Keratinocyte (primary cell): ENCODE measurements around the gene HSP90AA1. TPM values are rescaled to one million over a fixed set of nuclear protein-coding genes. Genes with fewer than 3 reads are reported as not detected.

Experiments
- DNase-seq: peaks from one replicate; pipeline ENCODE4 v3.0.0-alpha.2; 2011; ENCODE audit warnings: low read depth, missing footprints, low spot score
- FAIRE-seq: peaks from 2 replicates; lab custom pipeline; 2011; peaks lifted over from hg19 to GRCh38; lab: Jason Lieb, UNC
- H2AFZ ChIP-seq: 2 replicates; pipeline ENCODE4 v1.6.0; 2012; ENCODE audit warnings: low read length, control low read depth, inconsistent platforms; ENCODE audit not compliant: control insufficient read depth
- H3K27ac ChIP-seq: 2 replicates; pipeline ENCODE4 v1.5.1; 2011; ENCODE audit warnings: low read length; ENCODE audit not compliant: control insufficient read depth, insufficient read depth
- H3K27me3 ChIP-seq: 3 replicates; pipeline ENCODE4 v1.6.0; 2011; ENCODE audit warnings: low read length; ENCODE audit not compliant: control insufficient read depth, insufficient read depth; ENCODE audit errors: extremely low read depth
- H3K36me3 ChIP-seq, 2 experiments: 2 replicates in 1 of 2; 3 replicates in 1 of 2; pipeline ENCODE4 v1.5.1; 2011; ENCODE audit warnings: low read length in 2 of 2, mild to moderate bottlenecking in 1 of 2; ENCODE audit not compliant: control insufficient read depth in 2 of 2, insufficient read depth in 2 of 2; ENCODE audit errors: extremely low read depth in 1 of 2
- H3K4me1 ChIP-seq: 3 replicates; pipeline ENCODE4 v1.5.1; 2011; ENCODE audit warnings: low read length; ENCODE audit not compliant: control insufficient read depth, insufficient read depth; ENCODE audit errors: extremely low read depth
- H3K4me2 ChIP-seq: 3 replicates; pipeline ENCODE4 v1.6.0; 2011; ENCODE audit warnings: low read depth, low read length; ENCODE audit not compliant: control insufficient read depth, insufficient read depth; ENCODE audit errors: extremely low read depth
- H3K4me3 ChIP-seq, 3 experiments: fragments of 200-600 bp in 1 of 3; sonication (generic) in 1 of 3; 2 replicates in 2 of 3; 3 replicates in 1 of 3; pipeline ENCODE4 v1.5.1; 2011 to 2016; ENCODE audit warnings: low read length in 3 of 3, mild to moderate bottlenecking in 3 of 3, control low read depth in 2 of 3, inconsistent platforms in 1 of 3, low read depth in 1 of 3, mixed read lengths in 1 of 3, mixed run types in 1 of 3, moderate library complexity in 1 of 3; ENCODE audit not compliant: control insufficient read depth in 2 of 3, insufficient read depth in 2 of 3; ENCODE audit errors: extremely low read depth in 1 of 3
- H3K79me2 ChIP-seq: 2 replicates; pipeline ENCODE4 v1.6.0; 2012; ENCODE audit warnings: low read length; ENCODE audit not compliant: control insufficient read depth, insufficient read depth
- H3K9ac ChIP-seq: 3 replicates; pipeline ENCODE4 v1.6.0; 2011; ENCODE audit warnings: low read length; ENCODE audit not compliant: control insufficient read depth, insufficient read depth; ENCODE audit errors: extremely low read depth
- H3K9me1 ChIP-seq: 3 replicates; pipeline ENCODE4 v1.6.0; 2011; ENCODE audit warnings: low read length; ENCODE audit not compliant: control insufficient read depth, insufficient read depth; ENCODE audit errors: extremely low read depth
- H3K9me3 ChIP-seq: 2 replicates; pipeline ENCODE4 v1.5.1; 2012; ENCODE audit warnings: low read depth, low read length; ENCODE audit not compliant: control insufficient read depth
- H4K20me1 ChIP-seq: 3 replicates; pipeline ENCODE4 v1.6.0; 2011; ENCODE audit warnings: low read length; ENCODE audit not compliant: control insufficient read depth, insufficient read depth; ENCODE audit errors: extremely low read depth
- EZH2 ChIP-seq: IDR thresholded peaks from one replicate; pipeline ENCODE4 v1.6.1; 2012; ENCODE audit warnings: inconsistent platforms, mild to moderate bottlenecking, low read length, moderate library complexity
- dilution Hi-C: fragments of 300-500 bp; cut with MboI; formaldehyde crosslinking; loops from one replicate; pipeline ENCODE4 v1.7.0; 2020; ENCODE audit warnings: low sequenced_read_pairs; ENCODE audit not compliant: extremely low pct_ligation_motif_present
- polyA plus RNA-seq, 5 experiments: library from polyadenylated mRNA; depleted of rRNA in 3 of 5; stranded (reverse) in 3 of 5; stranded (forward) in 1 of 5; unstranded in 1 of 5; fragments of >200 nt; gene quantifications; 1 replicate in 1 of 5; 2 replicates in 3 of 5; 3 replicates in 1 of 5; pipeline versions ENCODE4 v1.2.1 to v1.2.3, GENCODE V29; 2011 to 2012; ENCODE audit warnings: missing spikeins in 2 of 5, low read depth in 1 of 5, low replicate concordance in 1 of 5
- TF ChIP-seq, protein P1 (sequence below), 3 experiments: IDR thresholded peaks in 1 of 3; conservative IDR thresholded peaks in 1 of 3; optimal IDR thresholded peaks in 1 of 3; 2 replicates in 2 of 3; 3 replicates in 1 of 3; pipeline versions ENCODE3 to v1.5.1; 2011; ENCODE audit warnings: low read length in 3 of 3, mild to moderate bottlenecking in 3 of 3, moderate library complexity in 2 of 3, control low read depth in 1 of 3, inconsistent platforms in 1 of 3; ENCODE audit not compliant: insufficient read depth in 2 of 3; ENCODE audit errors: extremely low read depth in 1 of 3

Gene HSP90AA1
- polyA plus RNA-seq, 1 donor (not counting 4 experiments of a cell fraction or from before 2014, with no cell fraction given): 898 TPM

DNA sequence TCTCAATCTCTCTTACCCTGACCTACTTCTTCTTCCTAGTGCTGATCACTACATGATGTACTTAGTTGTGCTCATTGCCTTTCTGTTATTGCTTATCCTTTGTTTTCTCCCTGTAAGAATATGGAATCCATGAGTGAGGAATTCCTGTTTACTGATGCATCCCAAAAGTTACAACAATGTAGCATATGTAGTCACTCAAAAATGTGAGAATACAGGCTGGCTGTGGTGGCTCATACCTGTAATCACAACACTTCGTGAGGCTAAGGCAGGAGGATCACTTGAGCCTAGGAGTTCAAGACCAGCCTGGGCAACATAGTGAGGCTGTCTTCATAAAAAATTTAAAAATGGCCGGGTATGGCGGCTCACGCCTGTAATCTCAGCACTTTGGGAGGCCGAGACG, 44.9 kb upstream of the HSP90AA1 start:
- DNase-seq (no peak), FAIRE-seq (no peak)
- no peak overlapping the region for H2AFZ ChIP-seq
- H3K9me3 ChIP-seq: no peaks in the 10 kb centered on the region
- no peak overlapping the region for H3K4me2 ChIP-seq
- peaks cover 0 to 5% of the 10 kb centered on the region in 2 experiments for H3K36me3 ChIP-seq
- no peak overlapping the region for H3K9ac ChIP-seq
- TF ChIP-seq, protein P1, sequence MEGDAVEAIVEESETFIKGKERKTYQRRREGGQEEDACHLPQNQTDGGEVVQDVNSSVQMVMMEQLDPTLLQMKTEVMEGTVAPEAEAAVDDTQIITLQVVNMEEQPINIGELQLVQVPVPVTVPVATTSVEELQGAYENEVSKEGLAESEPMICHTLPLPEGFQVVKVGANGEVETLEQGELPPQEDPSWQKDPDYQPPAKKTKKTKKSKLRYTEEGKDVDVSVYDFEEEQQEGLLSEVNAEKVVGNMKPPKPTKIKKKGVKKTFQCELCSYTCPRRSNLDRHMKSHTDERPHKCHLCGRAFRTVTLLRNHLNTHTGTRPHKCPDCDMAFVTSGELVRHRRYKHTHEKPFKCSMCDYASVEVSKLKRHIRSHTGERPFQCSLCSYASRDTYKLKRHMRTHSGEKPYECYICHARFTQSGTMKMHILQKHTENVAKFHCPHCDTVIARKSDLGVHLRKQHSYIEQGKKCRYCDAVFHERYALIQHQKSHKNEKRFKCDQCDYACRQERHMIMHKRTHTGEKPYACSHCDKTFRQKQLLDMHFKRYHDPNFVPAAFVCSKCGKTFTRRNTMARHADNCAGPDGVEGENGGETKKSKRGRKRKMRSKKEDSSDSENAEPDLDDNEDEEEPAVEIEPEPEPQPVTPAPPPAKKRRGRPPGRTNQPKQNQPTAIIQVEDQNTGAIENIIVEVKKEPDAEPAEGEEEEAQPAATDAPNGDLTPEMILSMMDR (optimal IDR thresholded peaks at IDR 0.05 in 1 of 3, IDR thresholded peaks at IDR 0.05 in 1 of 3, conservative IDR thresholded peaks at IDR 0.05 in 1 of 3; ENCODE audit: extremely low read depth in 1 of 3, insufficient read depth in 2 of 3, low read length in 3 of 3): no peak
- TF ChIP-seq EZH2: no peak
- no peak overlapping the region for H3K4me3 ChIP-seq
- no peaks in the 10 kb centered on the region for H3K4me1 ChIP-seq
- H4K20me1 ChIP-seq: no peaks in the 10 kb centered on the region
- no peaks in the 10 kb centered on the region for H3K27me3 ChIP-seq
- H3K9me1 ChIP-seq: peaks cover 2% of the 10 kb centered on the region
- dilution Hi-C loops: no loop called here
- H3K79me2 ChIP-seq: no peaks in the 10 kb centered on the region
- no peak overlapping the region for H3K27ac ChIP-seq

DNA sequence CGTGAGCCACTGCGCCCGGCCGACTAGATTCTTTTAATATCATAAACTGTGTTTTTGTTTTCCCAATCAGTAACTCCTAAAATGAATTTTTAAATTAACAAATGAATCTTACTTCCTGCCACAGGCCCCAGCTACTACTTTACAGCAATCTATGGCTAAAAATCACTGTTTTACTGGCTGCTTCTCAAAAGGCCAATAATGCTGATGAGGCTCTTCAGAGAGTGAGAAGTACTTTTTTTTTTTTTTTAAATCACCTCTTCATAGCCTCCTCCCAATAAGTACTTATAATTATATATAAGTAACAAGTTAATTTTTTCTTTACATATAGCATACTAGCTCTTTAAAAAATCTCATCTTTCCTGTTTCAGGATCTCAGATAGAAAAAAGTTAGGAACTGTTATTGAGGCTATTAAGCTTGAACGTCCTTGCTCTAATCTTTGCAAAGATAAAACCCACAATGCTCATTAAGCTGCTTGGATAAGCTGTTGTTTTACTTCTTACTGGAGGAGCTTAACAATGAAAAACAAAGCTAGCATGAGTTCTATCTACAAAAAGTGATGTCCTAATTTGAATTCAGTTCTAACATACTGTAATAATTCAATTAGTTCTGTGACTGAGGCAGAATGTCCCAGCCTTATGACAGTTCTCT, 40.1 kb upstream of the HSP90AA1 start:
- peaks cover 2% of the 10 kb centered on the region for H3K9me1 ChIP-seq
- dilution Hi-C loops: no loop called here
- no peaks in the 10 kb centered on the region for H4K20me1 ChIP-seq
- FAIRE-seq: no peak
- no peak overlapping the region for H3K9ac ChIP-seq
- no peak overlapping the region for H3K27ac ChIP-seq
- TF ChIP-seq EZH2: no peak
- TF ChIP-seq, protein P1 (optimal IDR thresholded peaks at IDR 0.05 in 1 of 3, IDR thresholded peaks at IDR 0.05 in 1 of 3, conservative IDR thresholded peaks at IDR 0.05 in 1 of 3; ENCODE audit: extremely low read depth in 1 of 3, insufficient read depth in 2 of 3, low read length in 3 of 3): no peak
- H3K27me3 ChIP-seq: no peaks in the 10 kb centered on the region
- no peaks in the 10 kb centered on the region for H3K79me2 ChIP-seq
- H3K36me3 ChIP-seq: peaks cover 0 to 3% of the 10 kb centered on the region in 2 experiments
- no peaks in the 10 kb centered on the region for H3K9me3 ChIP-seq
- no peak overlapping the region for H3K4me3 ChIP-seq
- no peak overlapping the region for H2AFZ ChIP-seq
- H3K4me1 ChIP-seq: peaks cover 16% of the 10 kb centered on the region
- no peak for DNase-seq
- H3K4me2 ChIP-seq: no peak overlapping the region
